Left renal cortex interstitium (tissue), 4 donors: ENCODE results near the gene UGT3A1. TPM values are rescaled to one million over a fixed set of nuclear protein-coding genes. Genes with fewer than 3 reads are reported as not detected.

Experiments
- DNase-seq, 4 donors: peaks; one replicate each; pipeline ENCODE4 v3.0.0-alpha.2; 2013; ENCODE audit warnings: low read depth in 4 of 4, low spot score in 2 of 4, missing footprints in 1 of 4
- polyA plus RNA-seq, 4 donors: library from polyadenylated mRNA; unstranded; fragments of 120-200 nt; gene quantifications; one replicate each; pipeline ENCODE4 v1.2.1, GENCODE V29; 2013; ENCODE audit not compliant: insufficient read length in 4 of 4

Gene UGT3A1
- polyA plus RNA-seq, 4 donors, result 72.5 to 138 (median 101) TPM

DNA sequence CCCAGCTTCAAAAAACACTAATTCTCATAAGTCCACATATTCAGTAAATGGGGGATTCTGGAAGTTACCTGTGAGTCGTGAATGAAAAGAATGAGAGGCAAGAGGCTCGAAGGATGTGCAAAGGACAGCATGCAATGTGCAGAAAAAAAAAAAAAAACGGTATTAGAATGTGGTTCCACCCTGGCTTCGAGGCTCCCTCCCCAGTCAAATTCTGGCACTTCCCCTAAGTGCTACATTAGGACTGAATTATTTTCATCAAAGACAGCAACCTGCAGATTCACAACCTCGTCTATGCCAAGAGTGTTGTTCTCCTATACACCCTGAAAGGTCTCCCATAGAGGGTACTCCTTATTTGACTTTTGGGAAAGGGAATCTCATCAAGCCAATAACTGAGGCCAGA, 69.3 kb downstream of the UGT3A1 start:
- DNase-seq, result no peak

DNA sequence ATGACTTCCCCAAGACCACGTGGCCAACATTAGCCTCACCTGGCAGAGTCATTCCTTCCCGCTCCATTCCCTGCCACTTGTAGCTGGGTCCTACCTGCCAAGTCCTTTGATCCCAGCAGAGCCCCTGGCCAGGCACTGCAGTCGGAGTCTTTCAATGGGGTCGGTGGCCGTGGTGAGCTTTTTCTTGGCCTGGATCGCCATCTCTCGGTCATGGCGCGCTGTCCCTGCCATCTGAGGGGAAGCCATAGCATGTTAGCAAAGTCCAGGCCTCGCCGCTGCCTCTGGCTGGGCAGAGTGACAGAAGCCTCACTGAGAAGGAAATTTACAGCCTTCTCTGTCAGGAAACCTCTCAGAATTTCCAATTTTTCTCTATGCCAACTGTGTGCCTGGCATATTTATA, 70.3 kb downstream of the UGT3A1 start:
- DNase-seq, result no peak

- DNase-seq, result no peak
Measured at GRCh38 chr5:35919191-35919590, 72.0 kb downstream of the UGT3A1 start.

DNA sequence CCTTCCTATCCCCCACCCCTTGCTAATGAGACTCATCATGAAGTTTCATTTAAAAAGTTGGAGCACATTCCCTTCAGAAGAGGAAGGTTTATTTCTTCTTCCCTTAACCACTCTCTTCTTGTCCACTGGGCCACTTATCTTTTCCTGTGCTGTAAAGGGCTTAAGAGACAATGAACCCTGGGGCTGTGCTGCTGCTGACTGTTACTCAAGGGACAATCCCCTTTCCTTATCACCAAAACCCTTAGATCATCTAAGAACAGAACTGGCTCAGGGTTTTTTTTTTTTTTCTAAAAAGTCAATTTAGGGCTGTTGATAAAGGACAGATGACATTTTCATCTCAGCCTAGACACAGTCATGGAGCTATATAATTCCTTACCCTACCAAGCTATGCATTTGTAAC, 82.4 kb downstream of the UGT3A1 start:
- no peak for DNase-seq

- no peak for DNase-seq
Measured at GRCh38 chr5:35908228-35908627, 83.0 kb downstream of the UGT3A1 start.

DNA sequence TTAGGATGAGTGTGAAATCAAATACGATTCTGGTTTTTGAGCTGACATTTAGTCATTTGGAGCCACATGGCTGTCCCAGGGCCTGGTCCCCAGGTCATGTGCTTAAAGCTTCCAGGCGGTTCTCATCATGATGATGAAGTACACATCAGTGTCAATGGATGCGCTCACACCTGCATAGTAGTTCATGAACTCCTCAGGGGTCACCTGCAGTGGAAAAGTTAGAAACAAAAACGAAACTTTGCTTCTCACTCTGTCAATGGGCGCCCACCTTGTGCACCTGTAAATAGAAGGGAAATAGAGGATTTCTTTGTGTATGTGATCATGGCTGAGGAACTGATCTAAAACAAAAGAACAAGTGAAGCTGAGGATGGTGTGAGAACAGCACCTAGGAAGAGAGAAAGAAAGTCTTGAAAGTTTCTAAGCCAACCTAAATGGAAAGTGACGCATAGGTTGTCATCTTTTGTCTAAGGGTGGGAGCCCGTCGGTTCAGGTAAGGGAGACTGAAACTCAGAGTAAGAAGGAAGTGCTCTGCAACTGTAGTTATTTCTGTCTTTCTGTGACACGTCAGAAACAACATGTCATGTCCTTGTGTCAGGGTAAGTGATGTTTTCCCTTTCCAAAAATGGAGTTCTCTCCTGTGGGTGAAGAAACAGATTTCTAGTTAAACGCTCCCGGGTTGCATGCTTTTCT, 86.6 kb downstream of the UGT3A1 start:
- DNase-seq, result no peak

GRCh38 chr5:35903631-35904203, 87.5 kb downstream of the UGT3A1 start:
- DNase-seq, result no peak

DNA sequence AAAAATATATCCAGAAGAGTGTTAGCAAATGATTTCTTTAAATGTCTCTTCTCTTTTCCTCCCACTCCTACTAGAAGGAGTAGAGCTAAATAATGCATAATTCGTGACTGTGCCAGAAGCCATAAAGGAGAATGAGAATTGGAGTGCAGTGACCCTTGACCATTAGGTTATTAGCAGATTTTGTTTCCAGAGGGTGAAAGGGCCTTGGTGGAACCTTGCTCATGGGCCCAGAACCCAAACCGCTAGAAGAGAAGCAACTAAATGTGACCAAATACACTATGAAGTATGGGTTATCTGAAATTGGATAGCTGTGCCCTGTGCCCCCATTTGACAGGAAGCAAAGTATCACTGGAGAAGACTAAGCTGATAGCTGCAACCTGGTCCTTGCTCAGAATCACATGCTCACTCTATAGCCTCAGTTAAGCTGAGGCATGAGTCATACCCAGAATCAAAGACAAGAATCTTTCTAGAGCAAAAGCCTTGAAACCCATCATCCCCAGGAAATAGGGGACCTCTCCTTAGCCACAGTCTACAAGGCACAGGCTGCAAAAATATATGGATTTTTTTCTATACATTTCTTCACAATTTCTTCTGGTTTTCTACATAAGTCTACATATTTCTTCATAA, 89.0 kb downstream of the UGT3A1 start:
- no peak for DNase-seq

Other genes with a start within 250 kb of the UGT3A1 start
- 1 to 10 TPM in 2 of 4 donors, under 1 TPM in 2; 0.52 to 1.5 (median 0.93) TPM for gene IL7R, start 134.5 kb downstream of the UGT3A1 start, polyA plus RNA-seq
- gene CAPSL, start 52.8 kb downstream of the UGT3A1 start, polyA plus RNA-seq, result 1 to 10 TPM; 5.1 to 7.4 (median 6.1) TPM
- 10 to 100 TPM in 3 of 4 donors, 1 to 10 TPM in 1; 8.5 to 15.5 (median 12.8) TPM for gene UGT3A2, start 75.5 kb upstream of the UGT3A1 start, polyA plus RNA-seq
- gene LMBRD2, start 160.5 kb upstream of the UGT3A1 start, polyA plus RNA-seq, result 10 to 100 TPM; 15.9 to 20.9 (median 17.4) TPM
- gene SKP2, start 160.7 kb upstream of the UGT3A1 start, polyA plus RNA-seq, result 10 to 100 TPM; 41.2 to 44.4 (median 44.0) TPM